NCI-H748 (cell line): ENCODE results near the gene ARHGEF12.

ENCODE experiments used
- DNase-seq: peaks from one replicate; lab custom pipeline; 2025; ENCODE audit not compliant: unreplicated experiment; lab: John Stamatoyannopoulos, UW

Gene ARHGEF12

GRCh38 chr11:120532832-120533196, 196.6 kb downstream of the ARHGEF12 start:
- no peak for DNase-seq

GRCh38 chr11:120536091-120536796, 200.0 kb downstream of the ARHGEF12 start:
- DNase-seq = no peak

GRCh38 chr11:120536797-120537169, 200.6 kb downstream of the ARHGEF12 start:
- DNase-seq = no peak

GRCh38 chr11:120537996-120538395, 201.8 kb downstream of the ARHGEF12 start:
- no peak for DNase-seq

GRCh38 chr11:120538707-120539106, 202.5 kb downstream of the ARHGEF12 start:
- DNase-seq = no peak
